GM18858 (cell line): ENCODE results near the gene NR5A2.

Source experiments
- ATAC-seq: cut with Tn5 transposase; IDR thresholded peaks from one replicate; pipeline ENCODE4 v1.9.1; 2021; ENCODE audit not compliant: unreplicated experiment

The NR5A2 gene

DNA sequence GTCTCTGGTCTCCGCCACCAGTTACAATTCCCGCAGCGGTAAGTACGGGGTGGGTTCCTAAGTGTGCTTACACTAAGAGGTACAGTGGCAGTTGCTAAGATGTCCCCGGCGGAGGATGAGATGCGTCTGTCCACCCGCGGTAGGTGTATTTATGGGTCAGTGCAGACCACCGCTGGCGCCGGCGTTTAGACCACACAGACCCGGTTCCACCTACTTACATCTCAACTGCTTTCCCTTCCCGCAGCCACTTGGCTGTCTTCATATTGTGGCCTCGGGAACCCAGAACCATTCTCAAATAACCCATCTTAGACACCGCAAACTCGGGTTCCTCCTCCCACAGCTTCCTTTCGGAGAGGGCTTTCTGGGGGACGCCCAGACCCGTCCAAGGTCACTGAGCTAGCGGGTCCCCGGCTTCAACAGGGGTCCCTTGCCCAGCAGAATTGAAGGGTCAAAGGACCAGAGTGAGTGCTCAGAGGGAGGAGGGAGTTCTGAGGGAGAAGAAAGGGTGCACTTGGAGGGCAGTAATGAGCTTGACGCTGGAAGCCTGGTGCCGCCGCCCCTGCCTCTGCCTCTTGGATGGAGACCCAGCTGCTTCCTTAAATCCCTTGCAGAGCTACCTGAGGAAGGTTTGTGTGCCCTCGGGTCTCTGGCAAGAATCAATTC lies 8.6 kb downstream of the NR5A2 start:
- ATAC-seq, result no peak

- ATAC-seq, result no peak
Measured at GRCh38 chr1:200036619-200037270, 9.2 kb downstream of the NR5A2 start.

DNA sequence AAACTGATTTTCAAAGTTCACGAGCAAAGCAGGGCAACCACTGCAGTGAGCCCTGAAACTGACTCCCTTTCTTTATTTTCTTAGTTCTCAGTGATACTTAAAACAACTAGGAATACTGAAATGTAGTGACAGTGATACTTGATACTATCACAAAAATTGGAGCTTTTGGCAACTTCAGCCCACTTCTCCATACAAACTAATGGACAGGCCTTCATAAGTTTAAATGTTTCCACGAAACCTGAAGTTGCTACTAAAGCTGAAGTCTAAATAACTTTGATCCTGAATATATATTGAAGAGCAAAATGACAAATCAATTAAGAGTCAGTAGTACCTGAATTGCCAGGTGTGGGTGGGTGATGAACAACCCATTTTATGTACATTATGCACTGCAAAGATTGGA lies 10.0 kb downstream of the NR5A2 start:
- no peak for ATAC-seq

DNA sequence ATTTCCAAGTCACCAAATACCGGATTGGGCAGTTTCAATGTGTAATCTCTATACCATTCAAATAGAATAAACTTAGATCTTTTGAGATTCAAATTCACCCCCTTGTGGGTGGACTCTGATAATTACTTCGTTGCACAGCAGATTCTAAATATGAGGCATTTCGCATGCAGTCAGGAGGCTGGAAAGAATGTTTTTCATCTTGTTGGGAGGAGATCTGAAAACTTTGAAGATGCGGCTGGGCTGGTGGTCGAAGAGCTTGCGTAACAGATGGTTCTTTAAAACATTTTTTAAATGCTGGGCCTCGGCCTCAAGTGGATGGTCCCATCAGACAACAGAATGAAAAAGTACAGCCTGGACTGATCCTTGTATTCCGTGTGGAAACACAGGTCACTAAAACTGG lies 10.4 kb downstream of the NR5A2 start:
- no peak for ATAC-seq

DNA sequence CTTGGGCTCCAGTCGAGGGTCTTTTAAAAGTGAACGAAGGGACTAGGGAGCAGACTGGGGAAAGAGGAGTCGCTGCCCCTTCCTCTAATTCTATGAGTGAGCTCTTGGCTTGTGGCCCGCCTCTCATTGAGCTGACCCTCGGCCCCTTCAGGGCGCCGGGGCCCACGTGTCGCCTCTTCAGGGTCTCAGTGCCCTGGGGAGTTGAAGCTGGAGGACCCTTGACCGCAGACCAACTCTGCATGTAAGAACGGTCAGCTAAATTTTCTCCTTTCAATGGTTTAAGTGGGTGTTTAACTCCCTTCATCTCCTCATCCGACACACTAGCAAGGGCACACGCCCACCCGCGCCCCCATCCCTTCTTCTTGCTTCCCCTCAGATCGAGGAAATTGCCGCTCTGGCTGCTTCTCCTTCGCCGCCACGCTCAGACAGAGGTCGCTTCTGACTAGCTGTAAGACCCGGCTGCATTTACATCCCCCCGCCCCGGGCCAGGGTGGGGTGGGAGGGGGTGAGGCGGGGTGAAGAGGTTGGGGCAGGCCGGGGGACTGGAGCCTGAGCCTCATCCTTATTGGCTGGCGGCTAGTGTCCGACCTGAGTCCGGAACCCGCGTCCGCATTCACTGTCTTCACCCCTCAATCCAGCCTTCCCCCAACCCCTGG lies 10.9 kb downstream of the NR5A2 start:
- no peak for ATAC-seq

DNA sequence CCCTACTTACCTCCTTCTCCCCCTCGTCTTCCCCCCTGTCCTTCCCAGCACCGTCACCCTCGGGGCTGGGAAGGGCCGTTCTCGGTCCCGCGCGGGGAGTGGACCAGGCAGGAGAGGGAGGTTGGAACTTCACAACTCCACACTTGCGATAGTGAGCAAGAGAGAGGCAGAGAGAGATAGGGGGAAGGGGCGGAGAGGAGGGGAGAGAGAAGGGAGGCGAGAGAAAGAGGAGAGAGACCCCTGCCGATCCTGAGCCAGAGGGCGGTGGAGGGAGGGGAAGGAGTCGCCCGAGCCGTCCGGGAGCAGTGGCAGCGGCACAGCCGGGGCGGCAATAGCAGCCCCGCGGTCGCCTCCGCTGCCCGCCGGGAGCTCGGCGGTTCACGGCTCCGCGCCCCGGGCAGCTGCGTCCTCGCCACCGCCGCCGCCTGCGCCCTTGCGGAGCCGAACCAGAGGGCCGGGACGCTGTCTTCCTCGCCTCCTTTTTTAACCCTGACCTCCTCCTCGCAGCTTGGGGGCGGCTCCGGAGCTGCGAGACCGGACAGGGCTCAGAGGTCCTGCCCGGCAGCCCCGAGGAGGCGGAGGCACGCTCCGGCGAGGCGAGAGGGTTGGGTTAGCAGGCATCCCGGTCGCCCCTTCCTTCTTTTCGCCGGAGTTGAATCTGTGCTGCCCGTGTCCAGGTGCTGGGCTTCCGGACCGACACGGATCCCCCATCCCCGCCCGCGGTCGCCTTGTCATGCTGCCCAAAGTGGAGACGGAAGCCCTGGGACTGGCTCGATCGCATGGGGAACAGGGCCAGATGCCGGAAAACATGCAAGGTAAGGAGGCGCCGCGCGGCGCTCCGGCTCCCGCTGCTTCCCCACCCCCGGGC lies 11.7 kb downstream of the NR5A2 start:
- no peak for ATAC-seq

DNA sequence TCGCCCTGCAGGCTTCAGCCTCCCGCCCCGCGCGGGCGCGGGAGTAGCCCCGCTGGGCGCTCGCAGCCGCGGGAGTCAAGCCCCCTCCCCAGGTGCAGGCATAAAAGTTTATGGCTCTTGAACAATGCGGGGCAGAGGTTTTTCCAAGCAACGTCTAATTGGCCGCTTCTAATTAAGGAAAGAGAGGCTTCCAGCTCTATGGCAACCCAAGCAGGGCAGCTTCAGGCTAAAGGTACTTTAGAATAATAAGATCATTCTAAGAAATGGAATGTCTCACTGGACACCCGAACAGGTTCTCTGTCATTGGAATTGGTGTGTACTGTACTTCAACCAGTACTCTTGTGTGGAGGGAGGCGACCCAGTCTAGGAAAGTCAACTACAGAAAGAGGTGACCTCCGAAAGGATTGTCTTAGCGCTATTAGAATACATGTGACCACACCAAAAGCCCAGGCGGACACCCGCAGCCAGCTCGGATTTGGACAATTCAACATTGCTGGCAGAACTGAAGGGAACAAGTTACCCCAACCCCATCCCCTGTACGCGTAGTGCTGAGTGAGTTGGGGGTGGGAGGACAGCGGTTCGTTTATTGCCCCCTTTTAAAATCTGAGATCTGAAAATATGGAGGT lies 12.5 kb downstream of the NR5A2 start:
- no peak for ATAC-seq

- ATAC-seq, result no peak
Measured at GRCh38 chr1:200040481-200041138, 13.1 kb downstream of the NR5A2 start.

DNA sequence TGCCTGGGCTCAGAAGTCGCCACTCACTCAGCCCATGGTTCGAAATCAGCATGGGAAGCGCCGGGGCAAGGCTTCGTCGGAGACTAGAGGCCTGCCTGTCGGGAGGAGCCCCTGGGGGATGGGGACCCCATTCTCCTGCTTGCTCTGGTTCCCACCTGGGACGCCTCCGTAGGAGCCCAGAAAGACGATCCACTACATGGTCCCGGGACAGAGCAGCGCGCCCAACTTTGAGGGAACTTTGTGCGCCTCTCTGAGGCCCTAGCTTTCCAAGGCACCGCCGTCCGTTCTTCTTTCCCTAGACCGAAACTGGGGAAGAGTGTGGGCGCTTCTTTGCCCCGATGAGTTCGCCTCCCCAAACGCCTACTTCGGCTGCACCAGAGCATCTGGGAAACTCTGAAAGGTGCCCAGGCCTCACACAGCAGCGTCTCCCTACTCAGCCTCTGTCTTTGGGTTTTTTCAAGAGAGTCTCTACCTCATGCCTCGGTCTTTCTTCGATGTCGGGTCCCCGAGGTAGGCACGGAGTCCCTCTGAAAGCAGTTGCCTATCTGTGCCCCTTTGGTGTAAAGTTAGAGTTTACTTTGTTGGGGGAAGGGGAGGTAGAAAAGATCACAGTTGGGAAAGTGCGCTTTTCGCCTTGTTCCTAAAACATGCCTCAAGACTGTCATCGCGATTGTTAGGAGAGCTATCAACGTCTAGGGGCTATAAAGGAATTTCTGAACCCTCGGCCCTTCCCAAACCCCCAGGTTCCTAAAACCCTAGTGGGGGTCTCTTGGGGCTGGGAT lies 14.0 kb downstream of the NR5A2 start:
- no peak for ATAC-seq

GRCh38 chr1:200042119-200042551 lies 14.6 kb downstream of the NR5A2 start:
- no peak for ATAC-seq

- ATAC-seq, result no peak
Measured at GRCh38 chr1:200042552-200043335, 15.2 kb downstream of the NR5A2 start.

- no peak for ATAC-seq
Measured at GRCh38 chr1:200043336-200043668, 15.8 kb downstream of the NR5A2 start.

GRCh38 chr1:200046115-200046514 lies 18.6 kb downstream of the NR5A2 start:
- no peak for ATAC-seq

DNA sequence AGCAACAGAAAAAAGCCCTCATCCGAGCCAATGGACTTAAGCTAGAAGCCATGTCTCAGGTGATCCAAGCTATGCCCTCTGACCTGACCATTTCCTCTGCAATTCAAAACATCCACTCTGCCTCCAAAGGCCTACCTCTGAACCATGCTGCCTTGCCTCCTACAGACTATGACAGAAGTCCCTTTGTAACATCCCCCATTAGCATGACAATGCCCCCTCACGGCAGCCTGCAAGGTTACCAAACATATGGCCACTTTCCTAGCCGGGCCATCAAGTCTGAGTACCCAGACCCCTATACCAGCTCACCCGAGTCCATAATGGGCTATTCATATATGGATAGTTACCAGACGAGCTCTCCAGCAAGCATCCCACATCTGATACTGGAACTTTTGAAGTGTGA lies 20.7 kb downstream of the NR5A2 start:
- ATAC-seq, result no peak

GRCh38 chr1:200049810-200050209 lies 22.3 kb downstream of the NR5A2 start:
- no peak for ATAC-seq

DNA sequence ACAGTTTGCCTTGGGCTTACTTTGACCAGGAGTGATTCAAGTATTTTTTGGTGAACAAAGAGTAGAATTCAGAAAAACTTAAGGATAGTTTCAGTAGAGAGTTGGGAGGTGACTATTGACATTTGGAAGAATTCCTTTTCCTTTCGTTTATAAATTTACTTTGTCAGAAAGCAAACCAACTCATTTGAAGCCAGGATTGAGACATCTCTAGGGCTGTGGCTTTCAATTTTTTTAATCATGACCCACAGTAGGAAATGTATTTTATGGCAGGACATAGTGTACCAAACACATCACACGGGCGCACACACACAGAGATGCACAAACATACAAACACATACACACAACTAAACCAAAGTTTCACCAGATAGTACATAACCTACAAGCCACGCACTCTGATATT lies 24.1 kb downstream of the NR5A2 start:
- ATAC-seq, result no peak

- no peak for ATAC-seq
Measured at GRCh38 chr1:200053091-200053490, 25.6 kb downstream of the NR5A2 start.

- no peak for ATAC-seq
Measured at GRCh38 chr1:200053646-200054045, 26.1 kb downstream of the NR5A2 start.

- no peak for ATAC-seq
Measured at GRCh38 chr1:200058341-200058740, 30.8 kb downstream of the NR5A2 start.
